H1 (cell line): ENCODE data around the gene LHFPL3.

Experiments used
- CREB1 ChIP-seq: IDR thresholded peaks from 2 replicates; pipeline ENCODE4 v1.6.1; 2012; ENCODE audit warnings: inconsistent platforms
- GABPA ChIP-seq: IDR thresholded peaks from 2 replicates; pipeline ENCODE4 v1.6.1; 2011; ENCODE audit warnings: mild to moderate bottlenecking, low read length, moderate library complexity, borderline replicate concordance; ENCODE audit not compliant: insufficient read depth
- RBBP5 ChIP-seq: IDR thresholded peaks from 2 replicates; pipeline ENCODE4 v1.7.1; 2012; ENCODE audit warnings: low read depth, mild to moderate bottlenecking, inconsistent platforms, low read length, moderate library complexity, borderline replicate concordance
- RXRA ChIP-seq: IDR thresholded peaks from 2 replicates; pipeline ENCODE4 v1.6.1; 2011; ENCODE audit warnings: low read depth, mild to moderate bottlenecking, low read length, moderate library complexity; ENCODE audit not compliant: insufficient read depth
- TF ChIP-seq, protein P1 (sequence below), 3 experiments: IDR thresholded peaks; 1 replicate in 2 of 3; 2 replicates in 1 of 3; pipeline versions ENCODE4 v1.5.1 to v1.6.1; 2011; ENCODE audit warnings: low read length in 3 of 3, mild to moderate bottlenecking in 3 of 3, inconsistent platforms in 2 of 3, low read depth in 1 of 3, moderate library complexity in 1 of 3; ENCODE audit not compliant: insufficient read depth in 1 of 3; ENCODE audit errors: control extremely low read depth in 1 of 3

DNA sequence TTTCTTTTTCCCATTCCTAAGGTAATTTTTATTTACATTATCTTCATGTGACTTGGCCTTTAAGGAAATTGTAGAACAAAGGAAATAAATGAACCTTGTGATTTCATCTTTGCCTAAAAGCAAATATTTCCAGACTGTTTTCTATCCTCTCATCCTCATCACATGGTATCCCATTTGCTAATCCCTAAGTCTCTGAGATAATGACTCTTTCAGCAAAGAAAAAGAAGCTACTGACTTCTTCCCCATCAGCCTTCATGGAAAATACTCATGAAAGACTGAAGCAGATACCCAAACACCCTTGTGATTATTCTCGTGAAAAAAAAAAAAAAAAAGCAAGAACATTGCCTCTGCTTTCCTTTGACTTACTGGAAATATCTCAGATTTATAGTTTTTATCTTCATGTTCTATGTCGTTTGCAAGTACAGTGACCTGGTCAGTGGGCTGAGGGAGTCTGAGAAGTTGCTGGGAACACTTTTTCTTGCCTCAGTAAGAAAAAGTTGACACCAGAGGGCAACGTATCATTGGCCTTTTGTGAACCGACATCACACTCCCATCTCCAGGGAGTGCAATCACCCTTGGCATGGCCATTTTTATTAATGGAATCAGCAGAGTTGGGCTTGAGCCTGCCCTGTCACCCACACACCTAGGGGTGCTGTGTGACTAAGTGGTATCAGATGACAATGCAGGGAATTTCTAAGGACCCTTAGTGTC lies 439.6 kb downstream of the LHFPL3 start:
- no peak for TF ChIP-seq RXRA
- TF ChIP-seq, protein P1, sequence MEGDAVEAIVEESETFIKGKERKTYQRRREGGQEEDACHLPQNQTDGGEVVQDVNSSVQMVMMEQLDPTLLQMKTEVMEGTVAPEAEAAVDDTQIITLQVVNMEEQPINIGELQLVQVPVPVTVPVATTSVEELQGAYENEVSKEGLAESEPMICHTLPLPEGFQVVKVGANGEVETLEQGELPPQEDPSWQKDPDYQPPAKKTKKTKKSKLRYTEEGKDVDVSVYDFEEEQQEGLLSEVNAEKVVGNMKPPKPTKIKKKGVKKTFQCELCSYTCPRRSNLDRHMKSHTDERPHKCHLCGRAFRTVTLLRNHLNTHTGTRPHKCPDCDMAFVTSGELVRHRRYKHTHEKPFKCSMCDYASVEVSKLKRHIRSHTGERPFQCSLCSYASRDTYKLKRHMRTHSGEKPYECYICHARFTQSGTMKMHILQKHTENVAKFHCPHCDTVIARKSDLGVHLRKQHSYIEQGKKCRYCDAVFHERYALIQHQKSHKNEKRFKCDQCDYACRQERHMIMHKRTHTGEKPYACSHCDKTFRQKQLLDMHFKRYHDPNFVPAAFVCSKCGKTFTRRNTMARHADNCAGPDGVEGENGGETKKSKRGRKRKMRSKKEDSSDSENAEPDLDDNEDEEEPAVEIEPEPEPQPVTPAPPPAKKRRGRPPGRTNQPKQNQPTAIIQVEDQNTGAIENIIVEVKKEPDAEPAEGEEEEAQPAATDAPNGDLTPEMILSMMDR (IDR thresholded peaks at IDR 0.05; ENCODE audit: control extremely low read depth in 1 of 3, insufficient read depth in 1 of 3, low read depth in 1 of 3, low read length in 3 of 3) = peak in 2 of 3 experiments; percentile 47 to 51; a peak in 3 of 4 replicates
- no peak for TF ChIP-seq GABPA
- TF ChIP-seq RBBP5 = no peak
- no peak for TF ChIP-seq CREB1
